SU-DHL-6 (cell line): ENCODE results near the gene CST9.

Experiments used
- H2AFZ ChIP-seq: fragments of 200-600 bp; sonication (generic); 2 replicates; pipeline ENCODE4 v1.6.1; 2014; ENCODE audit warnings: low read depth, mild to moderate bottlenecking, moderate library complexity, mixed read lengths, antibody characterized with exemption, low read length; ENCODE audit not compliant: severe bottlenecking
- H3F3A ChIP-seq: fragments of 200-600 bp; shearing (Covaris generic); 2 replicates; pipeline ENCODE4 v1.6.0; 2016; ENCODE audit warnings: antibody characterized with exemption, mild to moderate bottlenecking; ENCODE audit not compliant: insufficient read depth
- H3K27ac ChIP-seq: fragments of 200-600 bp; sonication (generic); 2 replicates; pipeline ENCODE4 v1.5.1; 2016; ENCODE audit warnings: low read depth, mild to moderate bottlenecking, low read length, moderate library complexity, mixed read lengths
- H3K27me3 ChIP-seq: fragments of 200-600 bp; sonication (generic), shearing (Covaris generic); 2 replicates; pipeline ENCODE4 v1.6.0; 2014; ENCODE audit warnings: mild to moderate bottlenecking, low read length
- H3K36me3 ChIP-seq: fragments of 200-600 bp; sonication (generic); 2 replicates; pipeline ENCODE4 v1.6.1; 2014; ENCODE audit warnings: mild to moderate bottlenecking, low read length, mixed read lengths
- H3K4me2 ChIP-seq: fragments of 300-600, 200-600 bp; shearing (Covaris generic), sonication (generic); 2 replicates; pipeline ENCODE4 v1.6.0; 2014; ENCODE audit warnings: low read length, low read depth, mild to moderate bottlenecking; ENCODE audit not compliant: poor library complexity, severe bottlenecking
- H3K4me3 ChIP-seq: fragments of 200-600 bp; sonication (generic); 2 replicates; pipeline ENCODE4 v1.5.1; 2014; ENCODE audit warnings: antibody characterized with exemption, low read length, mild to moderate bottlenecking, mixed read lengths; ENCODE audit not compliant: insufficient read depth, poor library complexity, severe bottlenecking
- H3K79me2 ChIP-seq: fragments of 200-600 bp; sonication (generic); 2 replicates; pipeline ENCODE4 v1.6.1; 2014; ENCODE audit warnings: mild to moderate bottlenecking, low read length, moderate library complexity; ENCODE audit not compliant: insufficient read depth
- H3K9ac ChIP-seq: fragments of 200-600 bp; sonication (generic); 2 replicates; pipeline ENCODE4 v1.7.0; 2014; ENCODE audit warnings: mild to moderate bottlenecking, low read length
- H3K9me2 ChIP-seq: fragments of 200-600 bp; sonication (generic); replicated peaks from 2 replicates; pipeline ENCODE4 v1.6.1; 2014; ENCODE audit warnings: low read length; ENCODE audit not compliant: insufficient read depth
- H3K9me3 ChIP-seq: fragments of 200-600 bp; sonication (generic); 2 replicates; pipeline ENCODE4 v1.6.1; 2014; ENCODE audit warnings: low read length, mixed read lengths; ENCODE audit not compliant: insufficient read depth
- H4K20me1 ChIP-seq: fragments of 200-600 bp; sonication (generic); 2 replicates; pipeline ENCODE4 v1.6.1; 2014; ENCODE audit warnings: low read depth, mild to moderate bottlenecking, antibody characterized with exemption, low read length, moderate library complexity, mixed read lengths
- EZH2phosphoT487 ChIP-seq: fragments of 200-600 bp; sonication (generic), shearing (Covaris generic); conservative IDR thresholded peaks from 2 replicates; pipeline ENCODE4 v1.6.1; 2018; ENCODE audit warnings: mild to moderate bottlenecking, antibody characterized with exemption, low read length, moderate library complexity, mixed read lengths
- TF ChIP-seq, protein P1 (sequence below): fragments of 200-600 bp; sonication (generic); IDR thresholded peaks from one replicate; pipeline ENCODE4 v1.5.1; 2017; ENCODE audit warnings: antibody characterized with exemption, mild to moderate bottlenecking, low read length, moderate library complexity; ENCODE audit not compliant: insufficient read depth, poor library complexity, severe bottlenecking

Gene CST9

DNA sequence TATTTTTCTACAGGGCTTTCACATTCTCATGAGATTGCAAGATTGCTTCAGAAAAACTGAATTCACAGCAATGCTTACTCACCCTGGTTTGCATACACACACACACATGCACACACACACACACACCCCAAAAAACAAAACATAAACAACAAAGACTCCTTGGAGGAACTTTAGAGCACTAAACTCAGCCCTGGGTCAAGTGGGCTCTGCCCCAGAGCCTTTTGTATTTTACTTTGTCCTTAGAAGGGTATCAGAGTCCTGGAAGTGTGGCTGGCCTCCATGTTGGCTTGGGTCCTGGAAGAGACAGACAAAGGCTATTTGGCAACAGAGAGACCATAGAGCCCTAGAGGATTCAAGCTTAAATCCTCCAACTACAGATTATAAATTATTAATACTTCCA is 8.0 kb upstream of the CST9 start:
- H2AFZ ChIP-seq: no peak overlapping the region
- H3K9ac ChIP-seq: no peak overlapping the region
- no peak overlapping the region for H3K27ac ChIP-seq
- no peaks in the 10 kb centered on the region for H4K20me1 ChIP-seq
- H3K36me3 ChIP-seq: no peaks in the 10 kb centered on the region
- no peak overlapping the region for H3K4me2 ChIP-seq
- H3K4me3 ChIP-seq: no peak overlapping the region
- no peaks in the 10 kb centered on the region for H3K79me2 ChIP-seq
- no peak for TF ChIP-seq EZH2phosphoT487
- TF ChIP-seq, protein P1, sequence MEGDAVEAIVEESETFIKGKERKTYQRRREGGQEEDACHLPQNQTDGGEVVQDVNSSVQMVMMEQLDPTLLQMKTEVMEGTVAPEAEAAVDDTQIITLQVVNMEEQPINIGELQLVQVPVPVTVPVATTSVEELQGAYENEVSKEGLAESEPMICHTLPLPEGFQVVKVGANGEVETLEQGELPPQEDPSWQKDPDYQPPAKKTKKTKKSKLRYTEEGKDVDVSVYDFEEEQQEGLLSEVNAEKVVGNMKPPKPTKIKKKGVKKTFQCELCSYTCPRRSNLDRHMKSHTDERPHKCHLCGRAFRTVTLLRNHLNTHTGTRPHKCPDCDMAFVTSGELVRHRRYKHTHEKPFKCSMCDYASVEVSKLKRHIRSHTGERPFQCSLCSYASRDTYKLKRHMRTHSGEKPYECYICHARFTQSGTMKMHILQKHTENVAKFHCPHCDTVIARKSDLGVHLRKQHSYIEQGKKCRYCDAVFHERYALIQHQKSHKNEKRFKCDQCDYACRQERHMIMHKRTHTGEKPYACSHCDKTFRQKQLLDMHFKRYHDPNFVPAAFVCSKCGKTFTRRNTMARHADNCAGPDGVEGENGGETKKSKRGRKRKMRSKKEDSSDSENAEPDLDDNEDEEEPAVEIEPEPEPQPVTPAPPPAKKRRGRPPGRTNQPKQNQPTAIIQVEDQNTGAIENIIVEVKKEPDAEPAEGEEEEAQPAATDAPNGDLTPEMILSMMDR: no peak
- H3K9me3 ChIP-seq: no peaks in the 10 kb centered on the region
- H3K9me2 ChIP-seq: no peaks in the 10 kb centered on the region
- H3K27me3 ChIP-seq: no peaks in the 10 kb centered on the region
- H3F3A ChIP-seq: no peaks in the 10 kb centered on the region

DNA sequence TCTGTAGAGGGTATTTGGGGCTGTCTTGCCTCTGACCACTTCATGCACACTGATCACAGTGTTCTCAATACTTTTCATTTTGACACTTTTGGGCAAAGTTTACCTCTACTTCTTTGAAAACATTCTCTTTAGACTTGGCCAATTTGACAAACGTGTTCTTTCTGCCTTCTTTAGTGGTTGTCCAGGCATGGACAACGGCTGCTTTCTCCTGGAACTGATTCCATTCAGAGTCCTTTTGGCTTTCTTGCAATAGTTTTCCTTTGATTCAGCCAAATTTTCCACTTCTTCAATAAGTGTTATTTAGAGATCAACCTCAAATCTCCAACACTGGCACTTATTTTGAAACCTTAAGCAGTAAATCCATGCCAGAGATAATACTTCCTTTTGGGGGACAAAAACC is 6.7 kb upstream of the CST9 start:
- no peaks in the 10 kb centered on the region for H3K36me3 ChIP-seq
- no peaks in the 10 kb centered on the region for H3K79me2 ChIP-seq
- no peak overlapping the region for H3K4me3 ChIP-seq
- H3K9ac ChIP-seq: no peak overlapping the region
- no peak overlapping the region for H3K4me2 ChIP-seq
- H3K9me3 ChIP-seq: no peaks in the 10 kb centered on the region
- H4K20me1 ChIP-seq: no peaks in the 10 kb centered on the region
- no peaks in the 10 kb centered on the region for H3K9me2 ChIP-seq
- H3K27ac ChIP-seq: no peak overlapping the region
- no peaks in the 10 kb centered on the region for H3F3A ChIP-seq
- H3K27me3 ChIP-seq: no peaks in the 10 kb centered on the region
- TF ChIP-seq, protein P1: no peak
- no peak for TF ChIP-seq EZH2phosphoT487
- H2AFZ ChIP-seq: no peak overlapping the region

DNA sequence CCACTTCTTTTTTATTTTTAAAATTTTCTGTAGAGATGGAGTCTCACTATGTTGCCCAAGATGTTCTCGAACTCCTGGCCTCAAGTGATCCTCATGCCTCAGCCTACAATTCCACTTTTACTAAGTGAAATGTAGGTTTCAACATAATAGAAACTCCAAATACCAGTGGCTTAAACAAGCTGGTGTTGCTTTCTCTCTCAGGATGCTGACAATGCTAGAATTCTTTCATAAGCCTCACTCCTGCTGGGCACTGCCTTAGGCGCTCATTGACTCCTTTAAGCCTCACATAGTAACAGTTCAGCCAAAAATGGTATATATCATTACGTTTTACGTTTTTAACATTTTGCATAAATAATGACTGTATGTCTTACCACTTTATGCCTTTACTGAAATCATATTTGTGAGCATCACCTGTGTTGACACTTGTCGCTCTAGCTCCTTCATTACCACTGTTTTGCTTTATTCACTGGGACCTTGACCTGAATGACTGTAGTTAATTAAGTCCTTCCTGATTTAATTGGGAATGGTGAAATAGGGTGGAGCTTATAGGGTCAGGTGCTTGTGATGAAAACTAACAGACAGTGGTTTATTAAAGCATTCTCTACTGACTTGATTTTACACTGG is 3.9 kb upstream of the CST9 start:
- no peaks in the 10 kb centered on the region for H3K27me3 ChIP-seq
- H4K20me1 ChIP-seq: no peaks in the 10 kb centered on the region
- TF ChIP-seq, protein P1: no peak
- TF ChIP-seq EZH2phosphoT487: no peak
- H3K4me3 ChIP-seq: no peak overlapping the region
- no peaks in the 10 kb centered on the region for H3K79me2 ChIP-seq
- no peak overlapping the region for H3K27ac ChIP-seq
- H3K9me2 ChIP-seq: no peaks in the 10 kb centered on the region
- no peak overlapping the region for H3K4me2 ChIP-seq
- H3K9me3 ChIP-seq: no peaks in the 10 kb centered on the region
- no peak overlapping the region for H2AFZ ChIP-seq
- no peaks in the 10 kb centered on the region for H3K36me3 ChIP-seq
- H3F3A ChIP-seq: no peaks in the 10 kb centered on the region
- no peak overlapping the region for H3K9ac ChIP-seq
